Measurements from ENCODE around the gene HS3ST3A1.

Gene HS3ST3A1

DNA sequence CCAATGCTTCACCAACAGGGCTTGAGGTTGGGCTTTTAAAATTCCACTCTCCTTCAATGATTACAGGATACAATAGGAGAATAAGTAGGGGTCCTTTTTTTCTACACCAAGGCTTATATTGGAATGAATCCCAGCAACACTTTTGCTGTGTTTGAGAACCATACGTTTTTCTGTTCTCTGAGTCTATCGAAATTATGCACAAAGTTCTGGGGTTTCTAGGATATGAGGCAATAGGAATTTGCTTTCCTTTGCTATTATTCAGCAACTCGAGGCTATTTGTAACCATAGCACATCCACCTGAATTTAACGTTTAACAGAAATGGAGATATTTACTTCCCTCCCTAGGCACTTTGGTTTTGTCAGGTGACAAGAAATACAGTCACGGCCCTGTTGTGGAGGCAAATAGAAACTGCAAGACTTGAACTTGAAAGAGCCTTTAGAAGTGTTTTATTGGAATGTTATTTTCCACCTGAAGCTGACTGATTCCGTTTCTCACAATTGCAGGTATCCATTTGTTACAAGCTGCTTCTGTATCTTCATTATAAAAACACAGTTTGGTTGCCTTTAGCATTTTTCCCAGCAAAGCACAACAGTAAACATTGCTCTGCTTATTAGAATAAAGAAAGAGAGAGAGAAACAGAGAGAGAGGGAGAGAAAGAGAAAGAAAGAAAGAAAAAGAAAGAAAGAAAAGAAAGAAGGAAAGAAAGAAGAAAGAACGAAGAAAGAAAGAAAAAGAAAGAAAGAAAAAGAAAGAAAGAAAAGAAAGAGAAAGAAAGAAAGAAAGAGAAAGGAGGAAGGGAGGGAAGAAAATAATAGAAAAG is 109.6 kb downstream of the HS3ST3A1 start:
- no peak for DNase-seq (ENCODE audit: low read depth in 2 of 2)

DNA sequence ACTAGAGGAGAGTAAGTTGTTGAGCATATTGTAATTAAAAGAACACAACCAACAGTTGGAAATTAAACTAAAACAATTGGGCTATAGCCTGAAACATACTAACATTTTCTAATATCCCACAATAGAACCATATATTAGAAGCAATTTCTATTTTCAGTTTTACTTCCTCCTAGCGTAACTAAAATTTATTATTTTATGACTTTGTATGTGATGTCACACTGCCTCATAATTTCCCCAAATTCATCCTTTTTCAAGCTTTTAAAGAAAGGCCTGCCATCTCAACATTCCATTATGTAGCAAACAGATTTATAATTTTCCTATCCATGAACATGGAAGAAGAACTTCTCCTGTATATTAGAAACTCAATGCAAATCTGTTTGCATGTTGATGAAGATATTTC is 110.2 kb downstream of the HS3ST3A1 start:
- no peak for DNase-seq (ENCODE audit: low read depth in 2 of 2)

DNA sequence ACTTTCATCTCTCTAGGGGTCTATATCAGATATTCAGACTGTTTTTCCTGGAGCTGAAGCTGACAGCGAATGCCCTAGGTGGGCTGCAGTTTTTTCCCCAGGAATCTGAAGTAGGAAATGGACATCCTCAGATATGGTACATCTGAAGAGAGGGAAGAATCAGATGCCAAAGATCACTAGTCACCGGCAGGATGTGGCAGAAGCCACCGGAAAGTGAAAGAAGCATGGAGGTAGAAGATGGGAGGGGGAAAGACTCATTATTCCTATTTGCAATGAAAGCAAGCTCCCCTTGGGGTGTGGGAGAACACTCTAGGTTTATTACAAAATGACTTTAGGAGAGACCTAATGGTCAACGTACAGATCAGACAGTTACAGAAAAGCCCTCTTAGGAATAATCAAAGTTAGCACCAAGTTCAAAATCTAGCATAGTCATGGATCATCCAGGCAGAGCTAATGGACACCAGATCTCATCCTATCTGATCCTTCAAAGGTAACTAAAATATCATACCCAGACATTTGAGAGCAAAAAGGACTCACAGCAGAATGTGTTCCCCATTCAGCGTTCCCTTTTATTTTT is 110.7 kb downstream of the HS3ST3A1 start:
- DNase-seq (ENCODE audit: low read depth in 2 of 2), result no peak

DNA sequence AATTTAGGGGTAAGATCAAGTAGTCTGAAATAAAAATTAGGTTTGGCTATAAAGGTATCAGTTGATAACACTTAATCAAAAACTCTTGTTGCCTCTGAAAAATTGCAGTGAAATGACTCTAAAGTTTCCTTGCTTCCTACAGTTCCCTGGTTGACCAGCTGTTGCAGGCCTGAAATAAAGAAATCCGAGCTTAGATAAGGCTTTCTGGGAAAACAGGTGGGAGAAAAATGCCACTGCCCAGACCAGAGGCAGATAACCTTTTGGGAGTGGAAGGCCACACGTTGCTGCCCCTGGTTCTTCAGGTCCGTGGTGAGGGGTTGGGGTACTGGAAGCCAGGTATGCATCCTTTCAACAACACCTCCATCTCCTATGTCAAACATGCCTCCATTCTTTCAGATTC is 111.3 kb downstream of the HS3ST3A1 start:
- no peak for DNase-seq (ENCODE audit: low read depth in 2 of 2)

DNA sequence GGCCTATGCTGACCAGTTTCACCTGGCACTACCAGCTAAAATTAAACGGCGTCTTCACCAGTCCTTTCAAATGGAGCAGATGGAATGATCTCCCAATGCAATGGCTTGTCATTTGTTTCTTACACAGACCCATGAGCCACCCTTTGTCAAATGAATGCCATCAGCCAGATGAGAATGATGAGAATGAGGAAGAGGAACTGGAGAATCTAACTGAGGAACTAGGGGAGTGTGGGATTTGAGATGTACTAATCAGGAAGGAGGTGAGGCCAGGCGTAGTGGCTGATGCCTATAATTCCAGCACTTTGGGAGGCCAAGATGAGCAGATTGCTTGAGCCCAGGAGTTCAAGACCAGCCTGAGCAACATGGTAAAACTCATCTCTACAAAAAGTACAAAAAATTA is 116.4 kb downstream of the HS3ST3A1 start:
- no peak for DNase-seq (ENCODE audit: low read depth in 2 of 2)

DNA sequence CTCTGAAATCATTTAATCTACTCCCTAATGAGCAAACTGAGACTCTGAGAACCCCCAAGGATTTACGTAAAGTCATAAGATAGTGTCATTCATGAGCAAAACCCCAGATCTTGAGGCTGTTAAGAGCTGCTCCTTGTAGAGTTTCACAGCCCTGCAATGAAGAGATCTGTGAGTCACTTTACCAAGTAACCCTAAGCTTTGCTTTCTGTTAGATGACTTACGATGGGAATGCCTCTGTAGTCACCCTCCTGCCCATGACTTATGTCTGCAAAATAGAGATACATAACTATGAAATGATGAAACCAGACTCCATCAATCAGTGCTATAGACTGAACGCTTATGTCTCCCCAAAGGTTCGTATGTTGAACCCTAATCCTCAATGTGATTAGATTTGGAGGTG is 117.7 kb downstream of the HS3ST3A1 start:
- DNase-seq (ENCODE audit: low read depth in 2 of 2), result no peak

DNA sequence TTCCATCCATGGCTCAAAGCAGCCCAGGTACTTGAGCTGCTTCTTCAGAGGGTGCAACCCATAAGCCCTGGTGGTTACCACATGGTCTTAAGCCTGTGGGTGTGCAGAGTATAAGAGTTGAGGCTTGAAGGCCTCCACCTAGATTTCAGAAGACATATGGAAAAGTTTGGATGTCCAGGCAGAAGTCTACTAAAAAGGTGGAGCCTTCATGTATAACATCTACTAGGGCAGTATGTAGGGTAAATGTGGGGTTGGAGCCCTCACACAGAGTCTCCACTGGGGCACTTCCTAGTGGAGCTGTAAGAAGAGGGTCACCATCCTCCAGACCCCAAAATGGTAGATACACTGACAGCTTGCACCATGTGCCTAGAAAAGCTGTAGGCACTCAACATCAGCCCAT is 120.9 kb downstream of the HS3ST3A1 start:
- DNase-seq (ENCODE audit: low read depth in 2 of 2), result no peak

- DNase-seq (ENCODE audit: low read depth in 2 of 2), result no peak
These were observed 123.4 kb downstream of the HS3ST3A1 start for GRCh38 chr17:13478326-13478830.

GRCh38 chr17:13477180-13477611 is 124.5 kb downstream of the HS3ST3A1 start:
- no peak for DNase-seq (ENCODE audit: low read depth in 2 of 2)

DNA sequence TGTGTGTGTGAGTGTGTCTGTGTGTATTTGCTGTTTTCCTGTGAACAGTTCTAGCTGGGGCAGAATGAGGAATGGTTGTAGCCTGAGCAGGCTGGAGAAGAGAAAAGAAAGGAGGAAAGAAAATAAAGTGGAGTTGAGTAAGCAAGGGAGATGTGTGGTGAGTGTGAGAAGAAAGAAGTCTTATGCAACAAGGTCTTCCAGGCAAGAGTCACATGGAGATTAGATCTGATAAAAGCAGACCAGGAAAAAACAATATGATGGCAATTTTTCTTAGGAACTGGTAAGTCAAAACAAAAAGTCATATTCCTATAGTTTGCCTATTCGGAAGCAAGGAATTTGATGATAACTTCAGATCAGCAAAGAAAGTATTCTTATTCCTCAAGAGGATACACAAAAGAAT is 125.0 kb downstream of the HS3ST3A1 start:
- no peak for DNase-seq (ENCODE audit: low read depth in 2 of 2)

- DNase-seq (ENCODE audit: low read depth in 2 of 2), result no peak
These were observed 126.0 kb downstream of the HS3ST3A1 start for GRCh38 chr17:13475574-13476223.

DNA sequence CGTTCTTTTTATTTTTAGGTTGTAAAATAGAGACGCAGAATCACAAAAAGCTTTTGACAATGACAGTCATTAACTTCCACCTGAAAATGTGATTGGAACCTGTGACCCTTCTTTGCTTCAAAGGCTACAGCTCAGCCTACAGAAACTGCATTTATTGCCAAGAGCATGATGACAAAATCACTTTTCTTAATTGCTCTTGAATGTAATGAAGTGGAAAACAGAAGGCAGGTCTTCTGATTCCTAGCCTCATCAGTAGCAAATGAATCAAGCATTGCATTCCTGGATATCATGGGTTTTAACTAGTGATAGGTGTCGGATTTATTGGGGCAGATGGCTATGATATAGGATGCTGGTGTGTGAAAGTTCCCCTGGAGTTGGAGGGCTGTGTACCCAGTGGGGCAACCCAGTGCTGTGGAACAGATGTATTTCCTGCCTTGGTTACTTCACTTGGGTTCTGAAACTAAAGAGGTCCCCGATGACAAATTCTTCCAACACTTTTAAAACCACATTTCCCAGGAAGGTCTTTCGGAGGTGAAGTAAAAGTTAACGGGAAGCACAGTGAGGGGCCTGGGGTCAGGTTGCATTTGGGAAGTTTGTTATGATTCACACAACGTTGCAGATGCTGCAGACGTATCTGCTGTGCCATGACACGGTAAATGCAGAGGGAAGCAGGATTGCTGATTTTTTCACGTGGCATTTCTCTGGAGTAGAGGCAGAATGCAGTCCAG is 127.5 kb downstream of the HS3ST3A1 start:
- DNase-seq (ENCODE audit: low read depth in 2 of 2), result no peak

GRCh38 chr17:13465678-13466077 is 136.1 kb downstream of the HS3ST3A1 start:
- DNase-seq (ENCODE audit: low read depth in 2 of 2), result no peak

- DNase-seq (ENCODE audit: low read depth in 2 of 2), result no peak
These were observed 139.0 kb downstream of the HS3ST3A1 start for GRCh38 chr17:13462673-13463124.

DNA sequence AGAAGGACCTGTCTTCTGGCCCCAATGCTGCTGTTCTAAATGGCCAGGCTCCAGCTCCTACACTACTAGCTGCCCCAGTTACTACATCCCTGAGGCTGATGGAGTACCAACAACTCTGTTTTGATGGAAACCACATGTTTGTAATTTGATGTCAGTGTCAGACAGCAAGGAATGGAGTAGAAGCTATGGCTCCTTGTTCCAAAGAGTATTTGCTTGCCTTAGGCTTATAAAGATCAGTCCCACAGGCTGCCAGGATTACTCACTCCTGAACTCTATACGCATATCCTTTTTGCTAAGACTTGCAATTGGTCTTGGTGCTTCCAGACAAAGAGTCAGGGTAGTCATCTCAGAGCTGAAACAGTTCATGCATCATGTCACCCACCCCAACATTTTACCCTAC is 139.6 kb downstream of the HS3ST3A1 start:
- no peak for DNase-seq (ENCODE audit: low read depth in 2 of 2)

DNA sequence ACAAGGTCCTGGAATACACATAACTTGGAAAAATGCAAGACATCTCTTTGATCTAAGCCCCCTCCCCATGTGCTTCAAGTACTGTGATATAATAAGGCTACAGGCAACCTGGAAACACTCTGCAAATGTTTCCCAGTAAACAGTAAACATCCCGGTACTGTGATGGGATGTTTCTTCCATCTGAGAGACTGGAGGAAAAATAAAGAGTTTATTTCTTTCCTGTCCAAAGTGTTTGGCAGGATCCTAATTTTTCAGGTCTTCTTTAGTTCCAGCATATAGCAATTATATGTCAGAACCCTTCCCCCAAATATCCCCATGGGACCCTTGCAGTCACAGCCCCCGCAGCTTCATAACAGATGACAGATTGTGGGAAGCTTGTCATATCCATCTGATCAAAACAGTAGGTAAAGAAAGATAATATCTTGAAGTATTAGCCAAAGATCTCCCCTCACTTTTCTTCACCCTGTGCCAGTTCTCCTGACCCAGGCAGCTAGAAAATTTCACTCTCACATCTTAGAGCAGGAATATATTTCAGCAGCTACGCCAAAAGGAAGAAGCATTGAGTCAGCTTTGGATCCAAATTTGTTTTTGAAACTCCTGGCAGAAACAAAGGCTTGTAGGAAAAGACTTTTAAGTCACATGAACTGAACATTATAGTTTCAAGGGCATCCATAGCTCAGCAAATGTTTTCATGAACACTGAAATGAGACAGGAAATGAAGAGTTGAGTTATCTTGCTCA is 141.3 kb downstream of the HS3ST3A1 start:
- DNase-seq (ENCODE audit: low read depth in 2 of 2), result no peak

- DNase-seq (ENCODE audit: low read depth in 2 of 2), result no peak
These were observed 143.9 kb downstream of the HS3ST3A1 start for GRCh38 chr17:13457783-13458182.

Data from activated CD4-positive, alpha-beta T cell treated with anti-CD3 and anti-CD28 coated beads for 24 hours (primary cell).